ENCODE results near the gene WNT9A.
"Not testable (repeated sequence)": the region's sequence is repeated elsewhere in the genome, so short reads cannot be mapped to it uniquely, and the experiment has no call there.

The WNT9A gene

GRCh38 chr1:227886503-227886961 is 61.2 kb downstream of the WNT9A start:
- DNase-seq (ENCODE audit: low read depth), result no peak

GRCh38 chr1:227885648-227886502 is 61.9 kb downstream of the WNT9A start:
- DNase-seq (ENCODE audit: low read depth), result no peak

DNA sequence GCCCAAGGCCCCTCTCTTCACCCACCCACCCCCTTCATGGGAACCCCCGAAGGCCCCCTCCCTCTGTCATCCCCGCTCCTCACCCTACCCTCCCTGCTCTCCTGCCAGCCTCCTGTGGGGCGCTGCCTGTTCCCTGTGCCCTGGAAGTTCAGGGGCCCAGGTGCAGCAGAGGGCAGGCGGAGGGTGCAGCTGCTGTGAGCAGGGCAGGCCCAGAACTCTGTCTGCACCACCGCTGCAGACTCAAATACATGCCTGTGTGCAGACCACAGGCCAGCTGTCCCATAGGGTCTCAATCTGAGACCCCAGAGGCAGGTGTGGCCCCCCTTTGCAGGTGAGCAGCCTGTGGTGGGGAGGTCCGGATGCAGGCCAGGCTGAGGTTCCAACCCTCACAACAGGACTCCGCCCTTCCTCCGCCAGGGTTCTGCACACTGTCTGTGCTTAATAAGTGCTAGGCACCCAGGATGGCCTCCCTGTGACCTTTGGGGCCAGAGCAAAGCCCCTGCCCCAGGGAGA is 62.5 kb downstream of the WNT9A start:
- peak; percentile 23 for DNase-seq (ENCODE audit: low read depth)

DNA sequence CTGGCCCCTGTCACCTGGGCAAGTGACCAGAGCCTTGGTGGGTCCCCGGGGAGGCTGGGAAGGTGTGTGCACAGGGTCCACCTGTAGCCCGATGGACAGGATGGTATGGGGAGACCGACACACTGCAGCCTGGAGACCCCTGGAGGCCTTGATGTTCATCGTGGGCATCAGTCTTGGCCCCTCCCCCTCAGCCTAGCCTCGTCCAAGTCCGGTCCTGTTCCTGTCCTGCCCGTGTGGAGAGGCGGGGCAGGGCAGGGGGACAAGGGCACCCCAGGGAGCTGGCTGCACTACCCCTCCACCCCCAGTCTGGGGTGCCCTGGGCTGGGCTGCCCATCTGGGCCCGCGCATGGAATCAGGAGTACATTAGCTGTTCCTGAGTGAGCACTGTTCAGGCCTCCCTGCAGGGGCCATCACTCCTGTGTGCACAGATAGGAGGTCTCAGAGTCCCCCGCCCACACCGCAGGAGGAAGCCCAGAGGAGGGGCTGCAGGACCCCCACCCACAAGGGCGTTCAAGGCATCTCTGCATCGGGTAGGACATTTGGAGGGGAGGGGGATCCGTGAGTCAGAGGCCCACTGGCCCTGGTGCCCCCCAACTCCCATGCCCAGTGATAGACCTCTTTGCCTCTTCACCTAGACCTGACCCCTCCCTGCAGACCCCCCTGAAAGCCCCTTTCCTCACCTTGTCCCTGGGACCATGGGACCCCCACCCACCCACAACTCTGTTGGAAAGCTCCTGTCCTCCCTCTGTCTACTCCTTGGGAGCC is 63.2 kb downstream of the WNT9A start:
- DNase-seq (ENCODE audit: low read depth), result no peak

- no peak for DNase-seq (ENCODE audit: low read depth)
Observed at GRCh38 chr1:227883641-227884301, 64.0 kb downstream of the WNT9A start.

DNA sequence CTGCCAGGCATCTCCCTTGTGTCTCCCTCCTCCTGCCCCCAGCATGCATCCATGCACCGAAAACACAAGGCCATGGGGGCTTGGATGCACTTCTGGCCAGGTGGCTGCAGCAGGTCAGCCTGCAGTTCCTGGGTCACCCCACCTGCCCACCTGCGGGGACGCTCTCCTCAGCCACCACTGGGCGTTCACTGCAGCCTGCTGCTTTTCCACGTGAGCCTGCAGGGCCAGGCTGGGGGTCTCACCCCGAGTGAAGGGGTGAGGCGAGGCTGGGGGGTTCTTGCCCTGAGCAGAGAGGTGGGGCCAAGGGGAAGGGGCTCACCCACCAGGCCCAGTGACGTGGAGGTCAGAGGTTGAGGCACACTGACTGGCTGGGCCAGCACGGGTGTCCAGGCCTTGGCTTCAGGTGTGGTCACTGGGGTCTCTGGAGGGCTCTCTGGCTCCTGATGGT is 64.6 kb downstream of the WNT9A start:
- DNase-seq (ENCODE audit: low read depth), result no peak

- no peak for DNase-seq (ENCODE audit: low read depth)
Observed at GRCh38 chr1:227880342-227880924, 67.3 kb downstream of the WNT9A start.

GRCh38 chr1:227877810-227878209 is 69.9 kb downstream of the WNT9A start:
- DNase-seq (ENCODE audit: low read depth), result not testable (repeated sequence)

DNA sequence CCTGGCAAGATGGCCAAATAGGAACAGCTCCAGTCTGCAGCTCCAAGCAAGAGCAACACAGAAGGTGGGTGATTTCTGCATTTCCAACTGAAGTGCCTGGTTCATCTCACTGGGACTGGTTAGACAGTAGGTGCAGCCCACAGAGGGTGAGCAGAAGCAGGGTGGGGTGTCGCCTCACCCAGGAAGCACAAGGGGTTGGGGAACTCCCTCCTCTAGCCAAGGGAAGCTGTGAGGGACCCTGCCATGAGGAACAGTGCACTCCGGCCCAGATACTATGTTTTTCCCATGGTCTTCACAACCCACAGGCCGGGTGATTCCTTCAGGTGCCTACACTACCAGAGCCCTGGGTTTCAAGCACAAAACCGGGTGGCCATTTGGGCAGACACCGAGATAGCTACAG is 75.8 kb downstream of the WNT9A start:
- DNase-seq (ENCODE audit: low read depth), result not testable (repeated sequence)

DNA sequence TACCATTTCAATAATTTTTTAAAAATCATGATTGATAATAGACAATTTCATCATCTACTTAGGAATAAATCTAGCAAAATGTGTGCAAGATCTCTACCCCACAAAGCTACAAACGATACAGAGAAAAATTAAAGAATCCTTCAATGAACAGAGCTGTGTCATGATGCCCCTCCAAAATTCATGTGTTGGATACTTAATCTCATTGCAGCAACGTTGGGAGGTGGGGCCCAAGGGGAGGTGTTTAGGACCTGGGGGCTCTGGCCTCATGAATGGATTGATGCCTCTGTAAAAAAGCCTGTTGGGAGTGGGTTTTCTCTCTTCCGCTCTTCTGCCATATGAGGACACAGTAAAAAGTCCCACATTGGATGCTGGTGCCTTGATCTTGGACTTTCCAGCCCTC is 77.4 kb downstream of the WNT9A start:
- DNase-seq (ENCODE audit: low read depth), result no peak

GRCh38 chr1:227869851-227870305 is 77.9 kb downstream of the WNT9A start:
- no peak for DNase-seq (ENCODE audit: low read depth)

DNA sequence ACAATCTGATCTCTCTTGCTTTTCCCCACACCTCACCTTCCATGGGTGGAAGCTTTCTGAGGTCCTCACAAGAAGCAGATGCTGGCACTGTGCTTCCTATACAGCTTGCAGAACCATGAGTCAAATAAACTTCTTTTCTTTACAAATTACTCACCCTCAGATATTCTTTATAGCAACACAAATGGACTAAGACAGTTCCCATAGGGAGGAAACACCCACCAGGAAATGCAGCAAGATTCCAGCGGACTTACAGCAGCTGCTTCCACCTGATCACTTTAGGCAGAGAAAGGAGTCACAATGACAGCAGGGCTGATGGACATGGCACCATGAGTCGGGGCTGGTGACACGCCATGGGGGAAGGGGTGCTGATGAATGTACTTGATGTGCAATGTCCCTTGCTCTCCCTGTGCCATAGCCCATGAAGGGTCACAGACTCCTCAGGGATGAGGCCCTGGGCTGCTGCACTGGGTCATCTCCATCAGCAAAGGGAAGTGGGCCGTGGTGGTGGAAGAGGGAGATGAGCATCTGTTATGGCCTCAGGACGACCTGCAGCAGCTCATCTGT is 78.4 kb downstream of the WNT9A start:
- no peak for DNase-seq (ENCODE audit: low read depth)

Measured in activated T-cell treated with anti-CD3 and anti-CD28 coated beads for 1 hour (primary cell).